Activated naive CD4-positive, alpha-beta T cell treated with anti-CD3 and anti-CD28 coated beads for 36 hours (primary cell): ENCODE data around the gene RASGRP3. TPM values are rescaled to one million over a fixed set of nuclear protein-coding genes. Genes with fewer than 3 reads are reported as not detected.

ENCODE experiments used
- CTCF ChIA-PET: fragments of 350-600 bp; sonication (Branson Sonifier 250); formaldehyde crosslinking; loops from one replicate; lab custom pipeline; 2021; ENCODE audit warnings: antibody characterized with exemption; lab: Charles Lee
- DNase-seq: peaks from one replicate; pipeline ENCODE4 v3.0.0-alpha.2; 2020
- H3K27ac Mint-ChIP-seq: one replicate; pipeline ENCODE4 v1.8.0; 2021; ENCODE audit warnings: mild to moderate bottlenecking, mixed read lengths
- H3K27me3 Mint-ChIP-seq: one replicate; pipeline ENCODE4 v1.8.0; 2021; ENCODE audit warnings: low read depth, mixed read lengths
- H3K36me3 Mint-ChIP-seq: one replicate; pipeline ENCODE4 v1.8.0; 2021; ENCODE audit warnings: low read depth, mixed read lengths
- H3K4me1 Mint-ChIP-seq: one replicate; pipeline ENCODE4 v1.8.0; 2021; ENCODE audit warnings: low read depth, mixed read lengths
- H3K4me3 Mint-ChIP-seq: one replicate; pipeline ENCODE4 v1.8.0; 2021; ENCODE audit warnings: mild to moderate bottlenecking, moderate library complexity, mixed read lengths
- H3K9me3 Mint-ChIP-seq: one replicate; pipeline ENCODE4 v1.8.0; 2021; ENCODE audit warnings: mixed read lengths
- intact Hi-C: fragments of 100-400 bp; cut with micrococcal nuclease; formaldehyde crosslinking; loops from one replicate; pipeline ENCODE4 v1.15.1; 2023
- total RNA-seq, 2 experiments: library from RNA; stranded (reverse); gene quantifications; one replicate each; pipeline ENCODE4 v1.2.3, GENCODE V29; 2021

Gene RASGRP3, protein sequence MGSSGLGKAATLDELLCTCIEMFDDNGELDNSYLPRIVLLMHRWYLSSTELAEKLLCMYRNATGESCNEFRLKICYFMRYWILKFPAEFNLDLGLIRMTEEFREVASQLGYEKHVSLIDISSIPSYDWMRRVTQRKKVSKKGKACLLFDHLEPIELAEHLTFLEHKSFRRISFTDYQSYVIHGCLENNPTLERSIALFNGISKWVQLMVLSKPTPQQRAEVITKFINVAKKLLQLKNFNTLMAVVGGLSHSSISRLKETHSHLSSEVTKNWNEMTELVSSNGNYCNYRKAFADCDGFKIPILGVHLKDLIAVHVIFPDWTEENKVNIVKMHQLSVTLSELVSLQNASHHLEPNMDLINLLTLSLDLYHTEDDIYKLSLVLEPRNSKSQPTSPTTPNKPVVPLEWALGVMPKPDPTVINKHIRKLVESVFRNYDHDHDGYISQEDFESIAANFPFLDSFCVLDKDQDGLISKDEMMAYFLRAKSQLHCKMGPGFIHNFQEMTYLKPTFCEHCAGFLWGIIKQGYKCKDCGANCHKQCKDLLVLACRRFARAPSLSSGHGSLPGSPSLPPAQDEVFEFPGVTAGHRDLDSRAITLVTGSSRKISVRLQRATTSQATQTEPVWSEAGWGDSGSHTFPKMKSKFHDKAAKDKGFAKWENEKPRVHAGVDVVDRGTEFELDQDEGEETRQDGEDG
- 1 to 10 TPM; 1.9 to 2.3 TPM for total RNA-seq

DNA sequence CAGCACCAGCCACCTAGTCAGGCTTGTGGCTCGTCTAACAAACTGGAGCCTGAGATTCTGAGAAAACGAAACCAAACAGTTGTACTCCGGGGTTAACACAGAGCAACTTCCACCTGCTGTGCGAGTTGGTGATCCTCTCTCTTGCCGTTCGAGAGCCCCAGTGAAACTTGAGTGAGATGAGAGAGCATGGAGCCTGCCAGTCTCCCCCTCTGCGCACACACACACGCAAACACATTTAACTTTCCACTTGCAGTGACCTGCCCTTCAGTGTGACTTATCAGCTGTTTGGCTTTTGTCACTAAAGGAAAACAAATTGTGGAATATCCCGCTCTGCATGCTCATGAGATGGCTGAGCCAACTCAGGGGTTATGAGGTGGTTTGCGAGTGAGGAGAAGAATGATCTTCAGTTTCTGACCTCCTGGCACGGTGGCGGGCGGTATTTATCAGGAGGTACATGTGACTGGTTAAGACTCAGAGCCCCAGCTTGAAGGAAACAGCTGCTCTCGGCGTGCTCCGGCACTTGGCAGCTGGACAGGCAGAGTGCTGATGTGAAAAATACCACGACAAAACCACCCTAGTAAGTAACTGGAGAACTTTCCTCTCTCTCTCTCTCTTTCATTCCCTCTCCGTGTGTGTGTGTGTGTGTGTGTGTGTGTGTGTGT, at the start of gene RASGRP3:
Gene RASGRP3, plus strand, starts transcription at position 519 of the 662 bp plus-strand sequence. CDS start 38,488 bp downstream, outside the sequence.
- peak; percentile 73 for DNase-seq
- CTCF ChIA-PET: interaction anchor here (0.6 to 1.9 kb wide), 12 partner anchors 10 to 117 kb away, joined by 3 to 19 read pairs (median 4); no protein-coding TSS in a partner anchor
- Mint-ChIP-seq H3K36me3 (no peaks in the 10 kb centered on the region), H3K27ac (peak within 1 kb of the TSS; percentile 91), H3K27me3 (no peaks in the 10 kb centered on the region), H3K4me3 (peak within 1 kb of the TSS; percentile 81), H3K9me3 (no peaks in the 10 kb centered on the region), H3K4me1 (peaks cover 25% of the 10 kb centered on the region)
- intact Hi-C loops: loop anchor here (1.0 to 10.0 kb wide), 6 partner anchors 21 to 1411 kb away; partner anchors contain the start of genes SPAST and TTC27

DNA sequence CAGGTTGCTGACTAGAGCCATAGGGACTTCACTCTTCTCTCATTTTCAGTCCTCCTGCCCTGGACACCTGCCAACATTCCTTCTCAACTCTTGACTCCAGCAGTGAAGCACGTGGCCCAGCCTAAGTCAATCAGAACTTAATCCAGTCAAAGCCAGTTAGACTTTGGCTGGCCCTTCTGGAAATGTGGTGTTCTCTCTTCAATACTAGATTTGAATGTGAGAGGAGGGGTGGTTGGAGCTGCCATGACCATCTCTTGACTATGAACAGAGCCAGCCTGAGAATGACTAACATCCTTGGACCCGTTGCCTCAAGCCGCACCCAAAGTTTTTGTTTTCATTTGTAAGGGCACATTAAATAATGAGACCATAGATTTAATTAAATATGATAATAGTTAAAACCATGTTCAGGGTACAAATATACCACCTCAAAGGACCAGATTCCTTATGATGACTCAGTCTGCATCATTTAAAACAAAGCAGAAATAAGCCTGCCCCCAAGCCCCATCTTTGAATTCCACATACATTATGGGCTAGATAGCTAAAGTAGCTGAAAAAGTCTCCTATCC, 49.7 kb upstream of the RASGRP3 start:
- Mint-ChIP-seq H3K36me3 (no peaks in the 10 kb centered on the region), H3K27ac (no peak overlapping the region), H3K4me3 (no peak overlapping the region), H3K27me3 (peaks cover 1% of the 10 kb centered on the region), H3K4me1 (no peaks in the 10 kb centered on the region), H3K9me3 (peaks cover 1% of the 10 kb centered on the region)
- DNase-seq: no peak
- intact Hi-C loops: no loop called here
- CTCF ChIA-PET: no interaction called here

DNA sequence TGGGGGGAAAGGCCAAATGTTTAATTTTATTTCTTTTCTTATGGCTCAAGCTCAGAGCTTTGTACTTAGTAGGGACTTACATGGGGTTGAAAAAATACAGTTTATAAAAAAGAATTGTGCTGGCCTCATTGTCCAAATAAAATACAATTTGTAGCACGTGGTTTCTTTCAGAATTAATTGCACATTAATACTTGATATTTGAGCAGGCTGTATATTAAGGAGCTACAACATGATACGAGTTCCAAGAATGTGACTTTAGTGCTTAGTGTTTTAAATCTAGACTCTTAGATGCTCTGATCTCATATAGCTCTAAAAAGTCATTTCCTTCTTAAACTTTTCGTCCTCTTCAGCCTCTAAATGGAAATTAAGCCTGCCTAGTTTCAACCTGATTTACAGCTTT, 46.4 kb upstream of the RASGRP3 start:
- CTCF ChIA-PET: interaction anchor here (0.7 kb wide), 1 partner anchor 297 kb away, joined by 3 read pairs; no protein-coding TSS in a partner anchor
- intact Hi-C loops: no loop called here
- Mint-ChIP-seq H3K9me3 (peaks cover 1% of the 10 kb centered on the region), H3K36me3 (no peaks in the 10 kb centered on the region), H3K4me1 (no peaks in the 10 kb centered on the region), H3K4me3 (no peak overlapping the region), H3K27me3 (peaks cover 5% of the 10 kb centered on the region), H3K27ac (no peak overlapping the region)
- DNase-seq: no peak

DNA sequence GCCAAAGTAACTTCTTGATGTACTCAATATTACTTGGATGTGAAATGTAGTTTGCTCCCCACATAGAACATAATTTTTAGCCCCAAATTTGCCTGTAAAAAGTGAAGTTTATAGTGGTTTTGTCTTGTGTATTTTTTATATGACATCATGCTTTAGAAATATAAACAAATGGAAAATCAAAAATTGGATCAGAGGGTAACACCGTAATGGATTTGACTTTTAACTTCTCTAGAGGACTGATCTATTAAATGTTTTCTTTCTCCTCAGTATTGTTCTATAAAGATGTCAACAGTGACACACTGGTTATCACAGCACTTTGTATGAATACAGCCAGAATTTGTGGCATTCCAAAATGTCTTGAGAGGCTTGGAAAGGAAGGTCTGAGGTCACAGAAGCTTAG, 45.6 kb upstream of the RASGRP3 start:
- Mint-ChIP-seq H3K9me3 (peaks cover 1% of the 10 kb centered on the region), H3K4me1 (no peaks in the 10 kb centered on the region), H3K27ac (no peak overlapping the region), H3K4me3 (no peak overlapping the region), H3K27me3 (peaks cover 5% of the 10 kb centered on the region), H3K36me3 (no peaks in the 10 kb centered on the region)
- CTCF ChIA-PET: no interaction called here
- no peak for DNase-seq
- intact Hi-C loops: no loop called here

DNA sequence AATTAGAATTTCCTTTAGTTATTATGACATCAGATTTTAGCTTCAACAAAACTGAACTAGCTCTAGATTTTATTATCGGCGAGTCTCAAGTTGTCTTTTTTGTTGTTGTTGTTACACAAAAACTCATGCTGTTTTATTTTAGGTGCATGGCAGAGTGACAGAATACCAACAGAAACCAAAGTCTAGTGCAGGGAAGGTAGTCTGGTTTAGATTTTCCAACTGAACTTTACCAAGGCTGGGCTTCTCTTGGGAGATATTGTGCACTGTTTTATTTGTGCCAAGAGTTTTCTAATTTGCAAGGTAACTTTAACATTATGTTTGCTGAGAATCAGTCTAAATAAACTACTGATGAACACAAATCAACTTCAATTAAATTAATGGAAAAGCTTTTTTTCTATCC, 43.6 kb upstream of the RASGRP3 start:
- Mint-ChIP-seq H3K9me3 (peaks cover 1% of the 10 kb centered on the region), H3K4me1 (no peaks in the 10 kb centered on the region), H3K36me3 (no peaks in the 10 kb centered on the region), H3K4me3 (no peak overlapping the region), H3K27ac (no peak overlapping the region), H3K27me3 (peaks cover 7% of the 10 kb centered on the region)
- DNase-seq: no peak
- intact Hi-C loops: no loop called here
- CTCF ChIA-PET: no interaction called here

DNA sequence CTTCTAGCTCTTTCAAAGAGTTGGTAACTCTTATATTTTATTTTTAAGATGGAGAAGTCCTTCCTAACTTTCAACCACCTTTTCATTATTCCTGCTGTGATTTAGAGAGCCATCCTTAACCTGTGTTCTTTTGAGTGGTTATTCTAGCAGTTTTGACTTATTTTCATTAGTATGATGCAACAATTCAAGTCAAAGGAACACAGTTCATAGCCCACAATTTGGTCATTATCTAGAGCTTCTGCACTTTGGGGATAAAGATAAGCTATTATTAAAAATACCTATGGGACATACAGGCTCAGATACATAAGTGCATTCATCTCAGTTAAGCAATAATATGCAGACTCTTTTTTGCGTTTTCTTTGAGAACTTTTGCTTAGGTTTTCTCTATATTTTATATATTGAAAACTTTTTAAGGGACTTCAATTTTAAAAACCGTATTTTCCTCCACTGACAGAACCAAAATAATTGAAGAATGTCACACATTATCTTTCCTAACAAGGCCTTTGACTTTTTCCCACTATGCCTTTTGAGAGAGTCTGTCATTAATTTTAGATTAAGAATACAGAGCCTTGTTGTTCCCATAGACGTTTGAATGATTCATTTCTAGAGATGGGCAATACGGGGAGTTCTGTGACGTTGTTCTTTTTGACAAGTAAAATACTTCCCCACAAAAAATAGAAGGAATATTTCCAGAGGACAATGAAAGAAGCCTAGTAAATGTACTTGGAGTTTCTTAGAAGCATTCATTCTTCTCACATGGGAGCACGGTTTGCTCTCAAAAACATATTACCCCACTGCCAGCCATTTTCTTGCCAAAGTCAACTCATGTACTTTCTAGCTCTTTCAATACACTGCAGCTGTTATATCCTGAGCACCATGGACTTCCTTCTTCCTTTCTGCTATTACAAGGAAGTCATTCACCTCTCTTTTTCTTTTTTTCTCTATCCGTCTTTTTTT, 42.9 kb upstream of the RASGRP3 start:
- H3K36me3 Mint-ChIP-seq: no peaks in the 10 kb centered on the region
- H3K27me3 Mint-ChIP-seq: peaks cover 6% of the 10 kb centered on the region
- intact Hi-C loops: no loop called here
- CTCF ChIA-PET: interaction anchor here (0.6 kb wide), 1 partner anchor 57 kb away, joined by 3 read pairs; no protein-coding TSS in a partner anchor
- H3K4me1 Mint-ChIP-seq: no peaks in the 10 kb centered on the region
- H3K4me3 Mint-ChIP-seq: no peak overlapping the region
- H3K27ac Mint-ChIP-seq: no peak overlapping the region
- H3K9me3 Mint-ChIP-seq: no peaks in the 10 kb centered on the region
- no peak for DNase-seq

DNA sequence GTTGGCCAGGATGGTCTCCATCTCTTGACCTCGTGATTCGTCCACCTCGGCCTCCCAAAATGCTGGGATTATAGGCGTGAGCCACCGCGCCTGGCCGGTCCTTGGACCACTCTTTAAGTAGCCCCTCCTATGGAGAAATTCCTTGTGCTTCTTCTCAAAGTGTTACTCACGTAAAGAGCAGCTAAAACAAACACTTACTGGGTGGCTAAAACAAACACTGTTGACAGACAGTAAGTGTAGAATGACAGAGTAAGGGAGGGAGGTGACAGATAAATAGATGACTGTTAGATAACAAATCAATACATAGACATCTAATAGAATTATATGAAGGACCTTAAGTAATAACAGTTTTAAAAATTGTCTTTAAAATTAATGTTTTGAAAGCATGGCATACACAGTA, 40.9 kb upstream of the RASGRP3 start:
- intact Hi-C loops: no loop called here
- no peak for DNase-seq
- Mint-ChIP-seq H3K4me1 (no peaks in the 10 kb centered on the region), H3K4me3 (no peak overlapping the region), H3K27ac (no peak overlapping the region), H3K36me3 (no peaks in the 10 kb centered on the region), H3K9me3 (no peaks in the 10 kb centered on the region), H3K27me3 (peaks cover 6% of the 10 kb centered on the region)
- CTCF ChIA-PET: no interaction called here

DNA sequence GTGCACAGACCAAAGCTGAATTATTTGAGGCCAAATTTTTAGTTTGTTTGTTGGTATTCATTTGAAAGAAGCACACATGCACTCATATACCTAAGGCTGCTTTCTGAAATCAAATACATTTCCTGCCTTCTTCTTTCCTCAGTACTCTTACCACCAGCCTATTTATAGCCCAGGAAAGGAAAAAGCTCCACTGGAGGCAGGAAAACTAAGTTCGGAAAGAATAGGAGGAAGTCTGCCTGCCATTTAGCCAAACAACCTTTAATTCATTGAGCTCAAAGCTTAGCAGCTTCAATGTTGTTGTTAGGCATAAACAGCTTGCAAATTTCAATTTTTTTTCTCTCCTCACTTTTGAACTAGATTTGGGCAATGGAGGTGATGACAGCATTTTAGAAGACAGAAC, 40.4 kb upstream of the RASGRP3 start:
- intact Hi-C loops: no loop called here
- CTCF ChIA-PET: no interaction called here
- DNase-seq: no peak
- Mint-ChIP-seq H3K27me3 (peaks cover 6% of the 10 kb centered on the region), H3K9me3 (no peaks in the 10 kb centered on the region), H3K27ac (no peak overlapping the region), H3K36me3 (no peaks in the 10 kb centered on the region), H3K4me3 (no peak overlapping the region), H3K4me1 (no peaks in the 10 kb centered on the region)

DNA sequence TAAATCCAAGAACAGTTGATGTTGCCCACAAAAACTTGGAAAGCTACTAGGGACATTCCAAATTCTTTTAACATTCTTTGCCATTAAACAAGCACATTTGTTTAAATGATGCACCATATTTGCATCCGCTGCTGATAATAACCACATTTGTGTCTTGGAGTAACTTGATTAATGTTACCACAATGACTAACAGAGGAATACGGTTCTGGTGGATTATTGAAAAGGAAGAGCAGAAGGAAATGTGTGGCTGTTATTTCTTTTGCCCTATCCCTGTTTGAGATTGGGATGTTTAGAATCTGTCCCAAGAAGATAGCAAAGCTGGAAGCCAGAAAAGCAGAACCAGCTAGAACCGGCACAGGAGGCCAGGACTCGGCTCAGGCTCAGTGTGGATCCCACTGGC, 39.2 kb upstream of the RASGRP3 start:
- DNase-seq: no peak
- peaks cover 8% of the 10 kb centered on the region for H3K27me3 Mint-ChIP-seq

DNA sequence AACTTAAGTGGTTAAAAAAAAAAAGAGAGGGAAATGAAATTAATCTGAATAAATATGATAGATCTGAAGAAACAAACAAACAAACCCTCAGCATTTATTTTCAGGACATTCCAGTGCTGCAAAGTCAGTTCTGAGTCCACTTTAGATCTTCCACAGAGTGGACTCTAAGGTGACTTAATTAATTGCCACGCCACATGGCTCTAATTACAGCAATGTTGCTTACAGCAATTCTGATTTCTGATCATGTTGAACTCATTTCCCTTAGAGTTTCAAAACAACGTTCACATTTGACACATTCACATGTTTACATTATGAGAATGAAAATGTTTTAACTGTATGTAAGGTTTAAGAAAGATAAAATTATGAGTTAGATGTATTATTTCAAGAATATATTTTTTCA, 38.6 kb upstream of the RASGRP3 start:
- no peak overlapping the region for H3K4me3 Mint-ChIP-seq
- no peaks in the 10 kb centered on the region for H3K4me1 Mint-ChIP-seq
- no peak for DNase-seq
- H3K36me3 Mint-ChIP-seq: no peaks in the 10 kb centered on the region
- CTCF ChIA-PET: no interaction called here
- peaks cover 4% of the 10 kb centered on the region for H3K27me3 Mint-ChIP-seq
- H3K27ac Mint-ChIP-seq: no peak overlapping the region
- no peaks in the 10 kb centered on the region for H3K9me3 Mint-ChIP-seq
- intact Hi-C loops: no loop called here

More for the DNA sequence above, 39.2 kb upstream of the RASGRP3 start:
- Mint-ChIP-seq H3K4me3 (no peak overlapping the region), H3K36me3 (no peaks in the 10 kb centered on the region), H3K9me3 (no peaks in the 10 kb centered on the region), H3K4me1 (no peaks in the 10 kb centered on the region), H3K27ac (no peak overlapping the region)
- CTCF ChIA-PET: no interaction called here
- intact Hi-C loops: no loop called here

DNA sequence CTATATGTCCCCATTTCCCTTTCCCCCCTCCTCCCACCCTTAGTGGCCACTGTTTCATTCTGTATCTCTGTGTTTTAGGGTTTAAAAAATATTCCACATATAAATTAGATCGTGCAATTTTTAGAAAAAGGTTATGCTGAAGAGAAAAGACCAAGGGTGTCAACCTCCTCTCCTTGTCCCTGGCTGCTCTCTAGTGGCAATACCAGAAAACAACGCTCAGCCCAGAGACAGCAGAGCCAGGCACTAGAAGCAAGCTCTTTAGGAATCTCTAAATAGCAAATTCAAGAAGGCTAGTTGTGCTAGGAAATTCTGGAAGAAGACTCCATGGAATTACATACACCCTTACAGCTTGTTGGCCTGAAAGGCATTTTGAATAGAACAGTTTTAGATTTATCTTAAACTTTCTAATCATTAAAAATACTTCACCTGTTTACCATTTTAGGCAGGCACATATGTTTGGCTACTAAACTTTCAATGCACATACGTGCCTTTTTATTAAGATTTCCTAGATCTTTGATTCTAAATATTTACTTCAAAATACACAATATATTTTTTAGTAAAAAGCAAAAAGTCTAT, 35.1 kb upstream of the RASGRP3 start:
- no peaks in the 10 kb centered on the region for H3K36me3 Mint-ChIP-seq
- H3K27me3 Mint-ChIP-seq: peaks cover 4% of the 10 kb centered on the region
- no peak overlapping the region for H3K27ac Mint-ChIP-seq
- intact Hi-C loops: no loop called here
- no peaks in the 10 kb centered on the region for H3K9me3 Mint-ChIP-seq
- DNase-seq: peak; percentile 42
- CTCF ChIA-PET: no interaction called here
- no peaks in the 10 kb centered on the region for H3K4me1 Mint-ChIP-seq
- no peak overlapping the region for H3K4me3 Mint-ChIP-seq
